Germinal center (tissue), 1 donor: ENCODE data around the gene ADAT2.

Experiments
- DNase-seq: peaks from one replicate; pipeline ENCODE4 v3.0.0; 2012; ENCODE audit warnings: mixed read lengths, low spot score

ADAT2 gene

GRCh38 chr6:143441680-143442545 is 8.6 kb downstream of the ADAT2 start:
- no peak for DNase-seq

GRCh38 chr6:143441010-143441409 is 9.5 kb downstream of the ADAT2 start:
- DNase-seq = no peak

GRCh38 chr6:143432588-143432987 is 17.9 kb downstream of the ADAT2 start:
- no peak for DNase-seq

- DNase-seq = no peak
Observed at GRCh38 chr6:143431226-143431625, 19.3 kb downstream of the ADAT2 start.

GRCh38 chr6:143429970-143430369 is 20.5 kb downstream of the ADAT2 start:
- DNase-seq = no peak

GRCh38 chr6:143427109-143427817 is 23.2 kb downstream of the ADAT2 start:
- peak; percentile 63 for DNase-seq

- DNase-seq = no peak
Observed at GRCh38 chr6:143426026-143426425, 24.5 kb downstream of the ADAT2 start.

- DNase-seq = no peak
Observed at GRCh38 chr6:143419526-143419925, 31.0 kb downstream of the ADAT2 start.

- no peak for DNase-seq
Observed at GRCh38 chr6:143414769-143415168, 35.7 kb downstream of the ADAT2 start.

GRCh38 chr6:143410859-143411270 is 39.6 kb downstream of the ADAT2 start:
- no peak for DNase-seq

GRCh38 chr6:143408787-143409162 is 41.7 kb downstream of the ADAT2 start:
- DNase-seq = no peak

GRCh38 chr6:143408151-143408786 is 42.2 kb downstream of the ADAT2 start:
- no peak for DNase-seq

GRCh38 chr6:143406673-143407072 is 43.8 kb downstream of the ADAT2 start:
- no peak for DNase-seq

GRCh38 chr6:143405373-143406154 is 44.9 kb downstream of the ADAT2 start:
- DNase-seq = no peak

GRCh38 chr6:143402721-143403336 is 47.7 kb downstream of the ADAT2 start:
- no peak for DNase-seq

GRCh38 chr6:143401636-143402370 is 48.7 kb downstream of the ADAT2 start:
- DNase-seq = no peak

GRCh38 chr6:143401068-143401446 is 49.4 kb downstream of the ADAT2 start:
- no peak for DNase-seq

- DNase-seq = no peak
Observed at GRCh38 chr6:143400258-143401067, 50.0 kb downstream of the ADAT2 start.

GRCh38 chr6:143399775-143400174 is 50.7 kb downstream of the ADAT2 start:
- DNase-seq = no peak

- no peak for DNase-seq
Observed at GRCh38 chr6:143399176-143399575, 51.3 kb downstream of the ADAT2 start.
